Activated B cell treated with CpG ODN at 0.5 μM for 24 hours (primary cell): ENCODE measurements around the gene ENTPD1. TPM values are rescaled to one million over a fixed set of nuclear protein-coding genes. Genes with fewer than 3 reads are reported as not detected.

Experiments used
- ATAC-seq: fragments of 200-7000 bp; cut with Tn5 transposase; one replicate; pipeline ENCODE4 v1.10.0; 2021; ENCODE audit warnings: low read depth, mild to moderate bottlenecking, moderate library complexity
- CTCF ChIA-PET: fragments of 350-600 bp; sonication (Branson Sonifier 250); formaldehyde crosslinking; loops from one replicate; lab custom pipeline; 2021; ENCODE audit warnings: antibody characterized with exemption; lab: Charles Lee
- POLR2A ChIA-PET: fragments of 350-600 bp; sonication (Branson Sonifier 250); formaldehyde crosslinking; loops from one replicate; lab custom pipeline; 2021; ENCODE audit warnings: antibody characterized with exemption; lab: Charles Lee
- DNase-seq: peaks from one replicate; pipeline ENCODE4 v3.0.0; 2022
- H3K27ac Mint-ChIP-seq: one replicate; pipeline ENCODE4 v1.8.0; 2020; ENCODE audit warnings: mixed read lengths
- H3K27me3 Mint-ChIP-seq: one replicate; pipeline ENCODE4 v1.8.0; 2021; ENCODE audit warnings: mixed read lengths
- H3K36me3 Mint-ChIP-seq: one replicate; pipeline ENCODE4 v1.8.0; 2021; ENCODE audit warnings: low read depth, mixed read lengths
- H3K4me1 Mint-ChIP-seq: one replicate; pipeline ENCODE4 v1.8.0; 2021; ENCODE audit warnings: mixed read lengths
- H3K4me3 Mint-ChIP-seq: one replicate; pipeline ENCODE4 v1.8.0; 2020; ENCODE audit warnings: mild to moderate bottlenecking, mixed read lengths
- H3K9me3 Mint-ChIP-seq: one replicate; pipeline ENCODE4 v1.8.0; 2020; ENCODE audit warnings: mixed read lengths
- intact Hi-C: fragments of 100-400 bp; cut with micrococcal nuclease; formaldehyde crosslinking; loops from one replicate; pipeline ENCODE4 v1.15.1; 2024
- total RNA-seq: library from RNA; stranded (reverse); gene quantifications from 2 replicates; pipeline ENCODE4 v1.2.3, GENCODE V29; 2022
- TF ChIP-seq, protein P1 (sequence below): fragments of 200-600 bp; IDR thresholded peaks from one replicate; pipeline ENCODE4 v1.8.0; 2022; ENCODE audit warnings: antibody characterized with exemption, mild to moderate bottlenecking

The ENTPD1 gene
- total RNA-seq, 1 donor from 2014 or later = 187 TPM

DNA sequence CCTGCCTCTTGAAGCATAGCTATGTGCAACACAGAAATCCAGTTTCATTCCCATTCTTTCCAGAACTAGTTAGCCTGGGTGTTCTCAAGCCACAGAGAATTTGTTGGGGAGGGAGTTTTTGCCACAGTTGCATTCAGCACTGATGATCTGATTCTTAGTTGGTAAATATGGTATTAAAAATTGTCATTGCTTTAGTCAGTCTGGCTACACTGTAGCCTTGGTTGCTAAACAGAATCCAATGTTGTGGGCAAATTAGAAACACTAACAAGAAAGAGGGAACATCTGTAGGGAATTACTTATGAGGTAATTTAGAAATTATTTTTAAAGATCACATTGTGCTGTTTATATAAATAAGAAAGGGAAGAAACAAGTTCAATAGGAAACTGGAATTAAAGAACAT lies 94.8 kb downstream of the ENTPD1 start:
- H3K9me3 Mint-ChIP-seq = no peaks in the 10 kb centered on the region
- DNase-seq = no peak
- peaks cover 2% of the 10 kb centered on the region for H3K4me1 Mint-ChIP-seq
- intact Hi-C loops = no loop called here
- ChIA-PET POLR2A (interaction anchor here (0.9 kb wide), 1 partner anchor 157 kb away, joined by 3 read pairs; the partner anchor contains the start of gene TCTN3), CTCF (interaction anchor here (0.9 to 20.1 kb wide), 2 partner anchors 14 to 156 kb away, joined by 3 to 427 read pairs; partner anchors contain the start of gene TCTN3)
- TF ChIP-seq, protein P1, sequence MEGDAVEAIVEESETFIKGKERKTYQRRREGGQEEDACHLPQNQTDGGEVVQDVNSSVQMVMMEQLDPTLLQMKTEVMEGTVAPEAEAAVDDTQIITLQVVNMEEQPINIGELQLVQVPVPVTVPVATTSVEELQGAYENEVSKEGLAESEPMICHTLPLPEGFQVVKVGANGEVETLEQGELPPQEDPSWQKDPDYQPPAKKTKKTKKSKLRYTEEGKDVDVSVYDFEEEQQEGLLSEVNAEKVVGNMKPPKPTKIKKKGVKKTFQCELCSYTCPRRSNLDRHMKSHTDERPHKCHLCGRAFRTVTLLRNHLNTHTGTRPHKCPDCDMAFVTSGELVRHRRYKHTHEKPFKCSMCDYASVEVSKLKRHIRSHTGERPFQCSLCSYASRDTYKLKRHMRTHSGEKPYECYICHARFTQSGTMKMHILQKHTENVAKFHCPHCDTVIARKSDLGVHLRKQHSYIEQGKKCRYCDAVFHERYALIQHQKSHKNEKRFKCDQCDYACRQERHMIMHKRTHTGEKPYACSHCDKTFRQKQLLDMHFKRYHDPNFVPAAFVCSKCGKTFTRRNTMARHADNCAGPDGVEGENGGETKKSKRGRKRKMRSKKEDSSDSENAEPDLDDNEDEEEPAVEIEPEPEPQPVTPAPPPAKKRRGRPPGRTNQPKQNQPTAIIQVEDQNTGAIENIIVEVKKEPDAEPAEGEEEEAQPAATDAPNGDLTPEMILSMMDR = no peak
- no peak overlapping the region for H3K4me3 Mint-ChIP-seq
- H3K27me3 Mint-ChIP-seq = no peaks in the 10 kb centered on the region
- no peak overlapping the region for H3K27ac Mint-ChIP-seq
- peaks cover 69% of the 10 kb centered on the region for H3K36me3 Mint-ChIP-seq
- ATAC-seq = no peak

- Mint-ChIP-seq H3K36me3 (peaks cover 77% of the 10 kb centered on the region), H3K9me3 (no peaks in the 10 kb centered on the region), H3K4me1 (peaks cover 18% of the 10 kb centered on the region), H3K27me3 (no peaks in the 10 kb centered on the region), H3K4me3 (no peak overlapping the region), H3K27ac (no peak overlapping the region)
- POLR2A ChIA-PET = interaction anchor here (1.0 to 1.1 kb wide), 2 partner anchors 104 to 167 kb away, joined by 3 read pairs; partner anchors contain the start of gene TCTN3
- TF ChIP-seq, protein P1 = no peak
- CTCF ChIA-PET = no interaction called here
- intact Hi-C loops = no loop called here
- ATAC-seq (no peak), DNase-seq (no peak)
These were observed 104.4 kb downstream of the ENTPD1 start for GRCh38 chr10:95860166-95860940.

DNA sequence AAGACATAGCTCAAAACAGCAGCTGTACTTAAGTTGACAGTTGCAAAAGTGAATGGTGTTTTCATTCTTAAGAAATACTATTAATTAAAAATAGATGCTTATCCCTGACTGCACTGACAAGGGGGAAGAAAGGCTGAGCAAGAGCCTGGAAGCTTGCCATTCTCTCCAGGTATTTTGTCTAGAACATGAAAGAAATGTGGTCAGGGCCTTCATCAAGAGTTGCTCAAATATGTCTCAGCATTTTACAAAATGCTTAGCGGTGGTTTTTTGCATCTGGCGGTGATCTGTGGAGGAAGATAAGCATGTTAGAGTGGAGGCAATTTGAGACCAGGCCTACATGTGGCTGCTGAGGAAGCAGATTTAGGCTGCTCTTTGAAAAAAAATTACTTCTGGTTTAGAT lies 105.4 kb downstream of the ENTPD1 start:
- Mint-ChIP-seq H3K4me3 (no peak overlapping the region), H3K27ac (peak overlapping the region; percentile 4), H3K4me1 (peaks cover 25% of the 10 kb centered on the region), H3K36me3 (peaks cover 79% of the 10 kb centered on the region), H3K9me3 (no peaks in the 10 kb centered on the region), H3K27me3 (no peaks in the 10 kb centered on the region)
- ChIA-PET POLR2A (interaction anchor here (1.0 kb wide), 1 partner anchor 168 kb away, joined by 3 read pairs; the partner anchor contains the start of gene TCTN3), CTCF (interaction anchor here (1.7 kb wide), 1 partner anchor 168 kb away, joined by 7 read pairs; the partner anchor contains the start of gene TCTN3)
- TF ChIP-seq, protein P1 = no peak
- DNase-seq = no peak
- intact Hi-C loops = no loop called here
- no peak for ATAC-seq

DNA sequence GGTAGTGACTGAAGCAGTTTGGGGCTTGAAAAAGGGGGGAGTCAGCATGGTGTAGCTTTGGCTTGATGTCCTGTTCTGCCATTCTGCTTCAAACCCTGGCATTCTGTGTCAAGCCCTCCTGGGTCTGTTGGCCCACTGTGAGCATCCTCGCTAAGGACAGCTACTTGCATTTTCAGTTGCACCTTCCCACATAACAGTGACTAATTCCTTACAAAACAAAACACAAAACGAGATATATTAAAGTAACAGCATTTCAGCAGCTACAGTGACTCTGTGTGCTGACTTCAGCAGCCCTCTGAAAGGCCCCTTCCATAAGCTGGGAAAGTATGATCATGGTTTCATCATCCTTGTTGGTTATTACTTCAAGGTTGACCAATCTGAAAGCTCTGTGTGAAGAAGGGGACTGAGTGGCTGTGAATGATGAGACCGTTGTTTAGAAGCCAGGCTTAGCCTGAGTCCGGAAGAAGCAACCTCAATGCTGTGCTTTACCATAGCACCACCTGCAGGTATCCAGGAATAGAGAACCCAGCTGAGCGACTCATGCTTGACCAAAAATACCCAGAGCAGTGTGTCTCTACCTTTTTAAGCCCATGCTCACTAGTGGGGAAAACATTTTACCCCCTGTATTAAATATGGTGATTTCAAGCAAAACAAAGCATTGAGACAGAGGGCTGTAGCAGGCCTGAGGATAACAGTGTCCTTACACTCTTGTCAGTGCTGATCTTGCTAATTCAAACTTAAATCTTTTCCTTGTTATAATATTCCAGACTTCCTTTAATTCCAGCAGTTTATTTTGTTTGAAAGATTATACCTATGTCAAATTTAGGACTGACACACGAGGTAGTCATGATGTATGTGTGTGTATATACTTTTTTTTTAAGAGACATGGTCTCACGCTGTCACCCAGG lies 109.2 kb downstream of the ENTPD1 start:
- ChIA-PET POLR2A (interaction anchor here (0.7 to 3.0 kb wide), 20 partner anchors 8 to 225 kb away, joined by 3 to 64 read pairs (median 4); partner anchors contain the start of genes CC2D2B, ENTPD1 and TCTN3), CTCF (interaction anchor here (0.6 to 3.8 kb wide), 37 partner anchors 9 to 263 kb away, joined by 3 to 171 read pairs (median 4); partner anchors contain the start of genes CC2D2B, ENTPD1 and TCTN3)
- intact Hi-C loops = loop anchor here (1.0 to 5.0 kb wide), 7 partner anchors 23 to 435 kb away; partner anchors contain the start of gene ALDH18A1
- Mint-ChIP-seq H3K4me1 (peaks cover 25% of the 10 kb centered on the region), H3K9me3 (no peaks in the 10 kb centered on the region), H3K27me3 (no peaks in the 10 kb centered on the region), H3K4me3 (no peak overlapping the region), H3K36me3 (peaks cover 78% of the 10 kb centered on the region), H3K27ac (peak overlapping the region; percentile 89)
- DNase-seq = no peak
- peak; percentile 98 for ATAC-seq
- TF ChIP-seq, protein P1 = no peak
